GM04503 (cell line): ENCODE measurements around the gene TMEM266.
A peak's percentile ranks its signal among the peaks of the same experiment; 100 is the strongest.

Source experiments
- DNase-seq: peaks from one replicate; pipeline ENCODE4 v3.0.0-alpha.2; 2012; ENCODE audit warnings: low read depth

Gene TMEM266

GRCh38 chr15:76184650-76185035 lies 124.9 kb downstream of the TMEM266 start:
- no peak for DNase-seq

DNA sequence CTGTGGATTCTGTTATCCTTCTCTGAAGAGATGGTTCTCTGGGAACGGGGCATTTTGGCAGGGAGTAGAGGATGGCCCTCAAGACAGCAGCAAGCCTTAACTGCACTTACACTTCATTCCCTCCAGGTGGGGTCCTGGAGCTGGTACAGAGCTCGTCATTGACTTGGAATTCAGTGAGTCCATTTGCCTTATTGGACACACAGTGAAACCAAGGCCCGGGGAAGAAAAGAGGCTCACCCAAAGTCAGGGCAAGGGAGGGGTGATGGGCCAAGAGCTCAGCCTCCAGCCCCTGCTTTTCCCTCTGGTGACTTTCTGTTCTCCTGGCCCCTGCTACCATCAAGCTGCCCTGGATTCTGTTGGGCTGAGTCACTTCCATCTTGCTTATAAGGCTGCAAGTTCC lies 125.9 kb downstream of the TMEM266 start:
- no peak for DNase-seq

GRCh38 chr15:76187163-76187562 lies 127.4 kb downstream of the TMEM266 start:
- no peak for DNase-seq

DNA sequence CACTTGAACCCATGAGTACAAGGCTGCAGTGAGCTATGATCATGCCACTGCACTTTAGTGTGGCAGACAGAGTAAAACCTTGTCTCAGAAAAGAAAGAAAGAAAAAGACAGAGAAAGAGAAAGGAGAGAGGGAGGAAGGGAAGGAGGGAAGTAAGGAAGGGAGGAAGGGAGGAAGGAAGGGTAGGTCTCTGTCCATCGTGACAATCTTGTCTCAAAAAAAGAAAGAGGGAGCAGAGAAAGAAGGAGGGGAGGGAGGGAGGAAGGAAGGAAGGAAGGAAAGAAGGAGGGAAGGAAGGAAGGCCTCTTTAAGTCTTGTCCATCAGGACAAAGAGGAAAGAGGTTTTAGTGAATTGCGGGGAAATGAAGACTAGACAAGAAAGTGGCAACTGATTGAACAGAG lies 129.3 kb downstream of the TMEM266 start:
- no peak for DNase-seq

DNA sequence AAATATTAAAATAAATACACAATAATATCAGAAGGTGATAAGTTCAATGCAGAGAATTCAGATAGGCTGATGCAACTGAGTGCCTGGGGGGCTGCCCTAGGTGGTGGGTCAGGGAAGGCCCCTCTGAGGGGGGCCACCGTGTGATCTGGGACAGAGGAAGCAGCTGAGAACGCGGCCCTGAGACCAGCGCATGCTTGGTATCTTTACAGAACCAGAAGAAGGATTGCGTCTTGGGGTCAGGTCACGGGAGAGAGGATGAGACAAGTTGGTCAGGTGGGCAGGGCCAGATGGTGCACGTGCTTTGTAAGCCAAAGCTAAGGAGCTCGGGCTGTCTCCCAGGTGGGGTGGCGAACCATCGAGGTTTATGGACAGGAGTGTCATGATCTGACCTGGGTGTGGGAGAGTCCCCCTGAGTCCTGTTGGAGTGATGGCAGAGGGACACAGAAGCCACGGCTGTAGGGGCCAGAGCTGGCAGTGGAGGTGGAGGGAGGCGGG lies 130.3 kb downstream of the TMEM266 start:
- no peak for DNase-seq

DNA sequence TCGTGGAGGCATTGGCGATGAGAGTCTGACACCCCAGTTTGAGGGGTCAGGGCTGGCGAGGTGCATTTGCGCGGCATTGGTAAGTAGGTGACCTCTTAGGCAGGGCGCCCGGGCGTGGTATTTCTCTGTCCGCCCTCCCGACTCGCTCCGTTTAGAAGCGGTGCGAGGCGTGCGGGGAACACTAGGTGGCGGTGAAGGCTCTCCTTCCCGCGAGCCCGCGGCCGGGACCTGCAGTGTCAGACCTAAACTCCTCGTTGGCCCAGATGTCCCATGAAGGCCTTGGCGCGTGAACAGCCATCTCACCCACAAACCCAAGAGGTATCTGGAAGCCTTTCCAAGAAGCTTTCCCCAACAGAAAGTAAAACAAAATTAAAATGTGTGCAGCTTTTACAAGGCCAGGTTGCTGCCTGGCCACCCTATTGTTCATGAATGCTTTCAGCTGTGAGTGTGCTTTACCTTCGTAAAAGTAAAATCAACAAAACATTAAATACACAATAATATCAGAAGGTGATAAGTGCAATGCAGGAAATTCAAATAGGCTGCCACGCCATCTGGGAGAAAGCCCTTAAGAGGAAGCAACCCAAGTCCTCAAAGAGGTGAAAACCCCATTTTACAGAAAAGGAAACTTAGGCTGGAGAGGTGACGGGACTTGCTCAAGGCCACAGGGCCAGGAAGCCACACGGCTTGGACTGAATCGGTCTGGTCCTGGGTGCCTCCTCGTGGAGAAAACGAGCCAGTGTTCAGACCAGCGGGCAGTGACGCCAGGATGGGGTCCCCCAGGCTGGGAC lies 131.2 kb downstream of the TMEM266 start:
- DNase-seq = no peak

- no peak for DNase-seq
Observed at GRCh38 chr15:76191539-76192244, 131.9 kb downstream of the TMEM266 start.

GRCh38 chr15:76192715-76193114 lies 132.9 kb downstream of the TMEM266 start:
- DNase-seq = no peak

GRCh38 chr15:76193934-76194333 lies 134.1 kb downstream of the TMEM266 start:
- no peak for DNase-seq

DNA sequence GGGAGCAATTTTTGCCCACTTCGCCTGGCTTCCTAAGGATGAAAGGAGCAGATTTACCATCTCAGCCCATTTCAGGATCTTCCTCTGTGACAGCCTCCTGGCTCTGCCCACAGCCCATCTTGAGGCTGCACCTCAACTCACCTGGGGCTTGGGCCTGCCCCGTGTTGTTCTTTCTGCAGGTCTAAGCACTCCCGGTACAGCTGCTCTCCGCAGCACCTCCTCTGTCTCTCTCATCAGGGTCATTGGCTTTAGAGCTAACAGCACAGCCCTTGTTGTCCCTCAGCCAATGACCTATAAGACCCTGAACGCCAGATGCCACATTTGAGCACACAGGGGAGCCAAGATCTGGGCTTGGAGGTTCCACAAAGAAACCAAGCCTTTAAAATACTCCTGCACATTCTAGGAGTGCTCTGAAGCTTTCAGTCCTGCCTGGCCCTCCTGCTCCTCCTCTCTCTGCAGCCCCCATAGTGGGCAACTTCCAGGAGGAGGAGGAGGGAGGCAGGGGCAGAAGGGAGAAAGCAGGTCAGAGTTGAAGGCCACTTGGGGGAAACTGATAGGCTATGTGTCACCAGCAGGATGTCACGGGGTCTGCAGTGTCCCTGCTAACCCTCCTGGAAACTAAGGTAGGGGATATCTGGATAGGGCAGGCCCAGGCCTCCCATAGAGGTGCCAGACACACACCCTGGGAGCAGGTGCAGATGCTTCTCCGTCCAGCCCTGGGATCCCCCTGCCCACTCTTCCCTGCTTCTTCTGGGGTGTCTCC lies 135.9 kb downstream of the TMEM266 start:
- no peak for DNase-seq

DNA sequence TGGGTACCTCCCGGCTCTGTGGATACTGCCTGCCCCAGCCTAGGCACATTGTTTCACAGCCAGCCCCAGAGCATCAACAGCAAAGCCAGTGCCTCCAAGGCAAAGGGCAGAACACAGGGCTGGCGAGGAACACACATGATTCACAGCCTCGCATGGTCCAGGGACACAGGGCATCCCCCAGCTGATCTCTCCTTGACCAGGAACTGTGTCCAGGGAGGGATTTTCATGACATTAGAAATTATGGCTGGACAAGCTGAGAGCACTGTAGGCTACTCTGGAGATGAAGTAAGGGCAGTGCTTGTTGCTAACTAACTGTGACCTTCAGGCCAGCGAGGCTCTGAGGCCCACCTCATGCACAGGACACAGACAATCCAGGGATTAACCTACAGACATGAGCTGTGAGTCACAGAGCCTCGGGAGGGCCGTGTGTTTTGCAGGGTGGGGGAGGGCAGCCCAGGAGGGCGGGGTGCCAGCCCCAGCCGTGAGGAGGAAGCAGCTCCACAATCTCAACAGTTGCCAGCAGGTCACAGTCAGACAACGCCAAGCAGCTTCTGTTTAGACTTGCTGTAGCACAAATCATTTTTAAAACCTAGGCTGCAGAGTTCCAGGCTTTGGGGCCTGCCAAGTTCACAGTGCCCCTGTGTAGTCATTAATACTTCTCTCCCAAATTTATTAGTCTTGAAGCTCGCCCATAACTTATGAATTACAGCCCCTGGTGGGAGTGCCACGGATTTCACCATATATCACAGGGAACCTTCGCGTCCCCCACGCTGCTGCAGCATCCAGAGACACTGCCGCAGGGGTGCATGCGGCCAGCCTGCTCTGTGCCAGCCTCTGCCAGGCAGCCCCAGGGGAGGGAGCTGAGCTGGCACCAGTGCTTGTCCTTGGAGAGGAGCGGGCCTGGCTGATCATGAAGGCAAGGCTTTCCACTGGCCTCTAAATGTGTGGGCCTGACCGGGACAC lies 136.8 kb downstream of the TMEM266 start:
- peak; percentile 78 for DNase-seq

- DNase-seq = no peak
Observed at GRCh38 chr15:76197703-76198455, 138.1 kb downstream of the TMEM266 start.

DNA sequence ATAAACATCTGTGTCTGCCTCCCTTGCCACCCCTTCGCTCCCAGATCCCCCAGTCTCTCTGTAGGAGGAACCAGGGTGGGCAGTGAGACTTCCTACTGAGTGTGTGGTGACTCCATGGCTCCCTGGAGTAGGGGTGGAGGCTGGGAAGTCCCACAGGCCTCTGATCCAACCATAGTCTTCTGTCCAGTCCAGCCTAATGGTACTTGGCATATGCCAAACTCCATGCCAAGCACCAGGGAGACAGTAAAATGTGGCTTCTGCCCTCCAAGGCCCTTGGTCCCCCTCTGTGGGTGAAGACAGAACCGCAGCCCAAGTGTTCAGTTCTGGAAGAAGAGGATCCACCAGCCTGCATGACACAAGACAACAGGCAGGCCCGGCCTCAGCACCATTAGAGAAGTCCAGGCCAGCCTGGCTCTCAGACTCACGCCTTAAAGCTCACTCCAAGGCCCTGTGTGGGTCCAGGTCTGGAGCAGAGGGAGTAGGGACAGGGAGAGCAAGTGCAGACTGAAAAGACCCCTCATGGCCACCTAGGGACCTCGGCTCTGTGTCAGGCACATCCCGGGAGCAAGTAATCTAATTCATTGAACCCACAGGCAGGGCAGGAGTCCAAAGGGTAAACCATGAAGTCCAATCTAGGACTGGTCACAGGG lies 138.8 kb downstream of the TMEM266 start:
- no peak for DNase-seq

GRCh38 chr15:76199106-76200082 lies 139.6 kb downstream of the TMEM266 start:
- peak; percentile 39 for DNase-seq

GRCh38 chr15:76200083-76200465 lies 140.3 kb downstream of the TMEM266 start:
- no peak for DNase-seq

GRCh38 chr15:76200641-76201105 lies 140.9 kb downstream of the TMEM266 start:
- DNase-seq = no peak

DNA sequence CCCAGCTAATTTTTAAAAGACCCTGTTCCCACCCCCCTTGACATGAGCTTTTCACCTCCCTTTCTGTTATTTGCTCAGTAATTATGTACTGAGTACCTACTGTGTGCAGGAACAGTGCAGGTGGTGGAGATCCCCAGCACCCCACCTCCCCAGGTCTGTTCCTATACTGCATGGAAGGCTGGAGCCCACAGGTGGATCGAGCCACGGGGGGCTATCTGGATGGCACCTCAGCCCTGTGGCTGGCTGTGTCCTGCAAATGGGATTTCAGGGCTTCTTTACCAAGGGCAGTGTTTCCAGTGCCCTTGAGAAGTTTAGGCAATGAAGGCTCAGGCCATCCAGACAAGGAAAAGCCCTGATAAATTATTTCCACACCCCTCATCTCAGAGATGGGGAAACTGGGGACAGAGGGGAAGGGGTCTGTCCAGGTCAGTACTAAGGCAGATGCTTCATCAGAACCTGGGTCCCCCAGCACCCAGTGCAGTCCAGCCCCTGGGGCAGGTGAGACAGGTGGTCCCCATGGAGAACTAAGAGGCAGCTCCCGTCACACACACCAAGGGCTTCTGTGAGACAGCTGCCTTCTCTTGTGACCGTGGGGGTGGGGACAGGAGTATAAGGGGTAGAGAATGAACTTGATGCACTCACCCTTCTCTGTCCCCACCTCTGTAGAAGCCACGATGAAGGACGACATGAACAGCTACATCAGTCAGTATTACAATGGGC lies 141.9 kb downstream of the TMEM266 start:
- DNase-seq = no peak
